GM20000 (cell line): ENCODE measurements around the gene KCNQ1.

Source experiments
- DNase-seq: peaks from one replicate; pipeline ENCODE4 v3.0.0; 2012; ENCODE audit warnings: low spot score
- CTCF ChIP-seq: IDR thresholded peaks from 2 replicates; pipeline ENCODE4 v1.5.1; 2012; ENCODE audit warnings: mild to moderate bottlenecking, control low read depth; ENCODE audit errors: extremely low read depth, missing control alignments

KCNQ1 gene

GRCh38 chr11:2897048-2897447 lies 452.2 kb downstream of the KCNQ1 start:
- DNase-seq: no peak
- no peak for TF ChIP-seq CTCF

GRCh38 chr11:2898366-2899079 lies 453.7 kb downstream of the KCNQ1 start:
- TF ChIP-seq CTCF: no peak
- peak; percentile 57 for DNase-seq
